22Rv1 (cell line): Measurements from ENCODE around the gene SUSD4.

Experiments
- H3K27ac ChIP-seq: fragments of 450-650 bp; 2 replicates; pipeline ENCODE4 v1.5.1; 2017
- ZFX ChIP-seq: fragments of 450-650 bp; IDR thresholded peaks from 2 replicates; pipeline ENCODE4 v1.6.1; 2017; ENCODE audit warnings: antibody characterized with exemption, borderline replicate concordance
- TF ChIP-seq, protein P1 (sequence below): fragments of 450-650 bp; IDR thresholded peaks from 2 replicates; pipeline ENCODE4 v1.5.1; 2017; ENCODE audit warnings: mild to moderate bottlenecking

The SUSD4 gene

DNA sequence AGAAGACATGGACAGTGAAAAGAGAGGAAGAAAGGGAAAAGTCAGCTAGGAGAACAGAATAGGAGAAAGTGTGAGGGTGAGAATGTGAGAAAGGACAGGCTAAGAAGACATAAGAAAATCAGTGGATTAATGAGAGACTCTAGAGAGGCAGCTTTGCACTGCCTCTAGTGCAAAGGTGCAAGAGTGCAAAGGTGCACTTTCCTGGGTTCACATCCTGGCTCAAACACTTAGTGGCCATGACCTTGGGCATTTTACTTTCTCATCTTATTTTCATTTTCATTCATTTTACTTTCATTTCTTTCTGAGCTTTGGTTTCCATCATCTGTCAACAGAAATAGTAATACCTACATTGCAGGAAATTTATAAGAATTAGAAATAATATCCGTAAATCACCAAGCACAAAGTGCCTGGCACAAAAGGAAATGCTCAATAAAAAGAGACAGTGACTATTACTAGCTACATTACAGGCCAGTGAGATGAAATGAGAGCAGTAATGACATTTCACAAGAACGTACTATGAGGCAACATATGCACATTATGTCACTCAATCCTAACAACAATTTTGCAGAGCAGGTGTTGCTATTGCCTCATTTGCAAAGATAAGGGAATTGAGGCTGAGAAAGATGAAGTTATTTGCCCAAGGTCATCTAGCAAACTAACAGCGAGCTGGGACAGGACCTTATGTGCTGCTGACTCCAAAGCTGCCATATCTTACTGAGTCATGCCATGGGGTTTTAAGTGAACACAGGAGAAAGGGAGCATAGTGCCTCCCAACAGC lies 113.9 kb downstream of the SUSD4 start:
- no peak for TF ChIP-seq ZFX
- TF ChIP-seq, protein P1, sequence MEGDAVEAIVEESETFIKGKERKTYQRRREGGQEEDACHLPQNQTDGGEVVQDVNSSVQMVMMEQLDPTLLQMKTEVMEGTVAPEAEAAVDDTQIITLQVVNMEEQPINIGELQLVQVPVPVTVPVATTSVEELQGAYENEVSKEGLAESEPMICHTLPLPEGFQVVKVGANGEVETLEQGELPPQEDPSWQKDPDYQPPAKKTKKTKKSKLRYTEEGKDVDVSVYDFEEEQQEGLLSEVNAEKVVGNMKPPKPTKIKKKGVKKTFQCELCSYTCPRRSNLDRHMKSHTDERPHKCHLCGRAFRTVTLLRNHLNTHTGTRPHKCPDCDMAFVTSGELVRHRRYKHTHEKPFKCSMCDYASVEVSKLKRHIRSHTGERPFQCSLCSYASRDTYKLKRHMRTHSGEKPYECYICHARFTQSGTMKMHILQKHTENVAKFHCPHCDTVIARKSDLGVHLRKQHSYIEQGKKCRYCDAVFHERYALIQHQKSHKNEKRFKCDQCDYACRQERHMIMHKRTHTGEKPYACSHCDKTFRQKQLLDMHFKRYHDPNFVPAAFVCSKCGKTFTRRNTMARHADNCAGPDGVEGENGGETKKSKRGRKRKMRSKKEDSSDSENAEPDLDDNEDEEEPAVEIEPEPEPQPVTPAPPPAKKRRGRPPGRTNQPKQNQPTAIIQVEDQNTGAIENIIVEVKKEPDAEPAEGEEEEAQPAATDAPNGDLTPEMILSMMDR: no peak
- no peak overlapping the region for H3K27ac ChIP-seq

DNA sequence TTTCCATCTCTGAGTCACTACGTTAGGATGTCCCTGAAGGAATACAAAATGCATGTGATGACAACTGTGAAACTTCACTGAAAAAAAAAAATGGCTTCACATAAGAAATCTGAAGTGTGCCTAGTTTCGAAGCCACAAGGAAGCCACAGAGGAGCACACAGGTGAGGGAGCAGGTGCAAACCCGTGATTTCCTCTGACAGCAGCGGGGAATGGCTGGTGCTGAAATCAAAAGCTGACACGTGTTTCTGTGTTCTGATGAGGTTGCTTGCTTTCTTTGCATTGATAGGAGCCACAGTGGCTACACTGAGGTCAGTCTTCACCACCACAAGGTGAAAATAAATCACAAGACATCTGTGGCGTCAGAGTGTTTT lies 115.2 kb downstream of the SUSD4 start:
- TF ChIP-seq, protein P1: no peak
- TF ChIP-seq ZFX: no peak
- no peak overlapping the region for H3K27ac ChIP-seq

DNA sequence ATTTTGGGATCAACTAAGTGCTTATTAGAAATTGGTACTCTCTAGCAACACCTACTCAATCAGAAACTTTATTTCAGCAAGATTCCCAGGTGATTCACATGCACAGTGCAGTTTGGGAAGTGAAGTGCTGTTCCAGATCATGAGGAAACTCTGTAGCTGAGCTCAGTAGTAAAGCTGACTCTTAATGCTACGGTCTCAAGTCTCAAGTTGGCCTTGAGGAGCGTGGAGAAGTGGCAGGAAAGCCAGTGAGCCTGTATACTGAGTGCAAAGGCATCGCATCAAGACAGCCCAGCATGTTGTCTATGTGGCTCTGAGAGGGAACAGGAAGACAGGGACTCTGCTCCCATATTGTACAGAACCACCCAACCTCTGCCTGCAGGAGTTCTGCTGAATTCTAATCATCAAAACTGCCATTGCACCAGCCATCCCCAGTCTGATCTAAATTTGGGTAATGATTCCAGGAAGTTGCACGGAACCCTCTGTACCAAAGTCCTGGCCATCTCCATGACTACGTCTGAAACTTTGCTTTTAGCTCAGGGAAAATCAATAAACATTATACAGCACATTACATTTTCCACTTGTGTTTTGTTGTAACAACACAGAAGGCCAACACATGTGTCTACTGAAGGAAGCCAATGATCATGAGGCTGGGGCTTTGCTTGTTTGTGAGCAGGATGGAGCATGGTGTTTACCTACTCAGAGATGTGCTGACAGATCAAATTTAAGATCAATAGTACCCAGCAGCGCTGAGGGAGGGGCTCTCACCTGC lies 115.8 kb downstream of the SUSD4 start:
- no peak overlapping the region for H3K27ac ChIP-seq
- TF ChIP-seq ZFX: no peak
- TF ChIP-seq, protein P1: no peak

- H3K27ac ChIP-seq: no peak overlapping the region
- TF ChIP-seq ZFX: no peak
- TF ChIP-seq, protein P1: no peak
Observed at GRCh38 chr1:223246476-223247112, 117.4 kb downstream of the SUSD4 start.

DNA sequence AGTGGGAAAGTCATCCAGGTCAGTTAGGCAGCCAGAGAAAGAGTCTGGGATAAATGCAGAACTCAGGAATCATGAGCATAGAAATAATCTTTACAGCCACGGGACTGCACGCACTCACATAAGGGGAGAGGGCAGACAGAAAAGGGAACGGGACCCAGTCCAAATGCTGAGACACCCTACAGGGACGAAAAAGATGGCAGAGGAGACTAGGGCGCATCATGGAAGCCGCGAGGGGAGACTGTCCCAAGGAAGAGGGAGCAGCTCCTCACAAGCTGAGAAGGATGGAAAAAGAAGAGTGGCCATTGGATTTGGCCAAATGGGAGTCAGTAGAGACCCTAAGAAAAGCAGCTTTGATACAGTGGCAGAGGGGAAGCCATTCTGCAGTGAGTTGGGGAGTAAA lies 118.0 kb downstream of the SUSD4 start:
- H3K27ac ChIP-seq: no peak overlapping the region
- no peak for TF ChIP-seq ZFX
- TF ChIP-seq, protein P1: no peak

GRCh38 chr1:223245411-223245810 lies 118.6 kb downstream of the SUSD4 start:
- H3K27ac ChIP-seq: no peak overlapping the region
- TF ChIP-seq ZFX: no peak
- TF ChIP-seq, protein P1: no peak
